ENCODE results near the gene RAB34. TPM values are rescaled to one million over a fixed set of nuclear protein-coding genes. Genes with fewer than 3 reads are reported as not detected.

The RAB34 gene, protein sequence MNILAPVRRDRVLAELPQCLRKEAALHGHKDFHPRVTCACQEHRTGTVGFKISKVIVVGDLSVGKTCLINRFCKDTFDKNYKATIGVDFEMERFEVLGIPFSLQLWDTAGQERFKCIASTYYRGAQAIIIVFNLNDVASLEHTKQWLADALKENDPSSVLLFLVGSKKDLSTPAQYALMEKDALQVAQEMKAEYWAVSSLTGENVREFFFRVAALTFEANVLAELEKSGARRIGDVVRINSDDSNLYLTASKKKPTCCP
- 158 and 165 TPM in 2 replicates for total RNA-seq (2021)
- Bru-seq, nascent RNA, result percentile 77 among the genes with signal in this experiment
- BruChase-seq, experiment 1, labeled RNA remaining after a 2-hour chase, result percentile 85 among the genes with signal in this experiment
- BruChase-seq, experiment 2, labeled RNA remaining after a 6-hour chase, result percentile 93 among the genes with signal in this experiment
- long read RNA-seq, transcript RAB34-201 (11 exons, 1,592 nt), result minor isoform, 32 of 431 reads
- long read RNA-seq, transcript RAB34-204 (10 exons, 1,766 nt), result major isoform, 192 of 431 reads
- long read RNA-seq, transcript RAB34-203 (10 exons, 1,597 nt), result minor isoform, 34 of 431 reads
- long read RNA-seq, transcript RAB34-210 (11 exons, 863 nt), result minor isoform, 10 of 431 reads
- long read RNA-seq, partial matches to known transcripts, result 40 of 431 reads
- long read RNA-seq, other reads (novel, unspliced or antisense), result 114 of 431 reads

DNA sequence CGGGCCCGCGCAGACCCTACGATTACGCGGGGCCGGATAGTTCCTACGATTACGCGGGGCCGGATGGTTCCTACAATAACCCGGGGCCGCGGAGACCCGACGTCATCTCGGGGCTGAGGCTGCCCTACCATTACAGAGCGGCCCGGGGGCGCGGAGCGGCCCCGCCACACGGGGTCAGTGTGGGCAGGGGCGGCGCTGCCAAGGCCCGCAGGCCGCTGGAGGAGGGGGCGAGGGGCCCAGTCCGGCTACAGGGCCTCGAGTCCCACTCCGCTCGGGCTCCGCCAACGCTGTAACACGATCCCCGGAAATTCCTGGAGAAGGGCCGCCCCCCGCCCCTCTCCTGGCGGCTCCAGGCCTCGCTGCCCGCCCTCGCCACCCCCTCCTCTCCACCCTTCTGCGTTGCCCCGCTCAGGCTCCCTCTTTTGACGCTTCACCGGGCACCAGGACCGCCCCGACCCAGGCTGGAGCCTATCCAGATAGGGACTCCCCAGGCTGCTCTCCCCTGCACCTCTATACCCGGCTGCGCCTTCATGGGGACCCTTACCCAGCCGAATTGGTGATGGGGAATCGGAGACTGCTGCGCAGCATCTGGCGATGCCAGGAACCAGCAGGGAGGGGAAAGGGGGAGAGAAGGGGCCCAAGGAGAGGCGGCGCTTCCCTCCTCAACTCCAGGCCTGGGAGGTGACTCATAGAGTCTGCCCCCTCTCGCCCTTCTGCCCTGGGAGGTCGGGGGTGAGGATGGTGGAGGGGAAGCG is at the start of gene RAB34:
RAB34 (minus strand) TSS at position 291 of the 755 bp plus-strand sequence. CDS start 602 bp downstream, outside the sequence.
- BruUV-seq (replicated peaks), result no TSS peak
- POLR2A ChIA-PET (ENCODE audit: low non-redundant PET), result no interaction called here

DNA sequence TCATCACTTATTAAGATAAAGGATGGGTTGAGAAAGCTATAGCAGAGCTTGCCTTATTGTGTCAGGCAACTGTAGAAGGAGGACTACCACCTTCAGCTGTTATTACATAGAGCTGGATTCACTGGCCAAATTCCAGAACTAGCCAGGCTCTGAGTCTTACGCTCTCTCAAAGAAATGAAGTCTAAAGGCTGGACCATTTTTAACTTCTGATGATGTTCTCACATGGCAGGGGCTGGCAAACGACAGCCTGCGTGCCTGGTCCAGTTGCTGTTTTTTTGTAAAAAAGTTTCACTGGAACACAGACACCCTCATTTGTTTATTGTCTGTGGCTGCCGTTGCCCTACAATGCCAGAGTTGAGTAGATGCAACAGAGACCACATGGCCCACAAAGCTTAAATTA is 47.4 kb upstream of the RAB34 start:
- TF ChIP-seq, protein P1, sequence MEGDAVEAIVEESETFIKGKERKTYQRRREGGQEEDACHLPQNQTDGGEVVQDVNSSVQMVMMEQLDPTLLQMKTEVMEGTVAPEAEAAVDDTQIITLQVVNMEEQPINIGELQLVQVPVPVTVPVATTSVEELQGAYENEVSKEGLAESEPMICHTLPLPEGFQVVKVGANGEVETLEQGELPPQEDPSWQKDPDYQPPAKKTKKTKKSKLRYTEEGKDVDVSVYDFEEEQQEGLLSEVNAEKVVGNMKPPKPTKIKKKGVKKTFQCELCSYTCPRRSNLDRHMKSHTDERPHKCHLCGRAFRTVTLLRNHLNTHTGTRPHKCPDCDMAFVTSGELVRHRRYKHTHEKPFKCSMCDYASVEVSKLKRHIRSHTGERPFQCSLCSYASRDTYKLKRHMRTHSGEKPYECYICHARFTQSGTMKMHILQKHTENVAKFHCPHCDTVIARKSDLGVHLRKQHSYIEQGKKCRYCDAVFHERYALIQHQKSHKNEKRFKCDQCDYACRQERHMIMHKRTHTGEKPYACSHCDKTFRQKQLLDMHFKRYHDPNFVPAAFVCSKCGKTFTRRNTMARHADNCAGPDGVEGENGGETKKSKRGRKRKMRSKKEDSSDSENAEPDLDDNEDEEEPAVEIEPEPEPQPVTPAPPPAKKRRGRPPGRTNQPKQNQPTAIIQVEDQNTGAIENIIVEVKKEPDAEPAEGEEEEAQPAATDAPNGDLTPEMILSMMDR (conservative IDR thresholded peaks at IDR 0.05; ENCODE audit: low read depth, low read length), result no peak
- no peak for TF ChIP-seq EZH2 (IDR thresholded peaks at IDR 0.05; ENCODE audit: borderline replicate concordance, low read depth, low read length, poor library complexity, severe bottlenecking)
- Histone ChIP-seq H3K27ac (ENCODE audit: low read depth, low read length, poor library complexity, severe bottlenecking) (no peak overlapping the region), H3K27me3 (replicated peaks; ENCODE audit: insufficient read depth, low read depth, low read length, poor library complexity) (no peaks in the 10 kb centered on the region), H3K4me1 (ENCODE audit: insufficient read depth, low read length, poor library complexity, severe bottlenecking) (peaks cover 23% of the 10 kb centered on the region), H3K9me3 (ENCODE audit: low read depth, low read length, poor library complexity, severe bottlenecking) (no peaks in the 10 kb centered on the region), H3K4me3 (ENCODE audit: low read depth, low read length, poor library complexity, severe bottlenecking) (no peak overlapping the region), H3K36me3 (ENCODE audit: insufficient read depth, low read length, poor library complexity, severe bottlenecking) (no peaks in the 10 kb centered on the region)
- POLR2A ChIA-PET (ENCODE audit: low non-redundant PET), result no interaction called here
- DNase-seq (ENCODE audit: low spot score), result no peak
- CTCF ChIA-PET, result interaction anchor here (1.0 to 2.1 kb wide), 2 partner anchors 12 to 352 kb away, joined by 8 read pairs; no protein-coding TSS in a partner anchor
- intact Hi-C loops (cut with micrococcal nuclease; ENCODE audit: unreplicated experiment), result no loop called here
- BruUV-seq (replicated peaks), result no TSS peak

More for the DNA sequence above, at the start of gene RAB34:
- H3K27me3 ChIP-seq (replicated peaks; ENCODE audit: insufficient read depth, low read depth, low read length, poor library complexity), result no peaks in the 10 kb centered on the region
- CTCF ChIA-PET, result no interaction called here
- intact Hi-C loops (cut with micrococcal nuclease; ENCODE audit: unreplicated experiment), result no loop called here
- peak within 1 kb of the TSS; percentile 97 for H3K27ac ChIP-seq (ENCODE audit: low read depth, low read length, poor library complexity, severe bottlenecking)
- DNase-seq (ENCODE audit: low spot score), result peak; percentile 95
- H3K9me3 ChIP-seq (ENCODE audit: low read depth, low read length, poor library complexity, severe bottlenecking), result no peaks in the 10 kb centered on the region
- peaks cover 52% of the 10 kb centered on the region for H3K36me3 ChIP-seq (ENCODE audit: insufficient read depth, low read length, poor library complexity, severe bottlenecking)
- peaks cover 40% of the 10 kb centered on the region for H3K4me1 ChIP-seq (ENCODE audit: insufficient read depth, low read length, poor library complexity, severe bottlenecking)
- H3K4me3 ChIP-seq (ENCODE audit: low read depth, low read length, poor library complexity, severe bottlenecking), result peak within 1 kb of the TSS; percentile 97
- TF ChIP-seq, protein P1 (conservative IDR thresholded peaks at IDR 0.05; ENCODE audit: low read depth, low read length), result peak; percentile 33; the same call in 1 of the 2 replicates
- no peak for TF ChIP-seq EZH2 (IDR thresholded peaks at IDR 0.05; ENCODE audit: borderline replicate concordance, low read depth, low read length, poor library complexity, severe bottlenecking)

DNA sequence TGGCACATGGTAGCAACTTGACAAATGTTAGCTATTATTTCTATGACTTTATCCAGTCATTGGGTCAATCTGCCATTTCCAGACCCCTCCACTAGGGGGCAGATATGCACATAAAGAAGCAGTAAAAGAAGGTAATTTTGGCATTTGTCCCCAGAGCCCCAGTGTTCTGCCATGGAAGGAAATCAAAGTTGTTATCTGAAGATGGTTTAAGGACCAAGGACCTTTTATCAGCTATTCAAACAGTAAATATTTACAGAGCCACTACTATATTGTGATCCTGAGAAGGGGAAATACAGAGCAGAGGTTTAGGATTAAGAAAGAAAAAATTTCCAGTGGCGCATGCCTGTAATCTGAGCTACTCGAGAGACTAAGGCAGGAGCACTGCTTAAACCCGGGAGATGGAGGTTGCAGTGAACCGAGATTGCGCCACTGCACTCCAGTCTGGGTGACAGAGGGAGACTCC is 46.2 kb upstream of the RAB34 start:
- Histone ChIP-seq H3K27ac (ENCODE audit: low read depth, low read length, poor library complexity, severe bottlenecking) (no peak overlapping the region), H3K36me3 (ENCODE audit: insufficient read depth, low read length, poor library complexity, severe bottlenecking) (peaks cover 8% of the 10 kb centered on the region), H3K27me3 (replicated peaks; ENCODE audit: insufficient read depth, low read depth, low read length, poor library complexity) (no peaks in the 10 kb centered on the region), H3K4me3 (ENCODE audit: low read depth, low read length, poor library complexity, severe bottlenecking) (no peak overlapping the region), H3K4me1 (ENCODE audit: insufficient read depth, low read length, poor library complexity, severe bottlenecking) (peaks cover 29% of the 10 kb centered on the region), H3K9me3 (ENCODE audit: low read depth, low read length, poor library complexity, severe bottlenecking) (no peaks in the 10 kb centered on the region)
- CTCF ChIA-PET, result interaction anchor here (0.6 to 2.3 kb wide), 27 partner anchors 9 to 353 kb away, joined by 3 to 10 read pairs (median 5); partner anchors contain the start of genes DHRS13, FAM222B, FLOT2 and NEK8
- POLR2A ChIA-PET (ENCODE audit: low non-redundant PET), result interaction anchor here (0.6 kb wide), 1 partner anchor 163 kb away, joined by 3 read pairs; no protein-coding TSS in a partner anchor
- BruUV-seq (replicated peaks), result no TSS peak
- no peak for TF ChIP-seq EZH2 (IDR thresholded peaks at IDR 0.05; ENCODE audit: borderline replicate concordance, low read depth, low read length, poor library complexity, severe bottlenecking)
- TF ChIP-seq, protein P1 (conservative IDR thresholded peaks at IDR 0.05; ENCODE audit: low read depth, low read length), result peak; percentile 96
- intact Hi-C loops (cut with micrococcal nuclease; ENCODE audit: unreplicated experiment), result loop anchor here (1.0 to 5.0 kb wide), 4 partner anchors 33 to 139 kb away; partner anchors contain the start of genes DHRS13 and FAM222B
- DNase-seq (ENCODE audit: low spot score), result peak; percentile 89
